ENCODE measurements around the gene ARHGAP26.

GRCh38 chr5:142883025-142883424 is 112.8 kb downstream of the ARHGAP26 start:
- TF ChIP-seq CTCF (IDR thresholded peaks at IDR 0.05 in 2 of 3, conservative IDR thresholded peaks at IDR 0.05 in 1 of 3; ENCODE audit: borderline replicate concordance in 1 of 3, insufficient read depth in 1 of 3, low read depth in 2 of 3, low read length in 2 of 3) = no peak
- TF ChIP-seq ZFX (IDR thresholded peaks at IDR 0.05) = no peak
- TF ChIP-seq ZNF274 (IDR thresholded peaks at IDR 0.05; ENCODE audit: low read depth, low read length) = no peak
- TF ChIP-seq REST (IDR thresholded peaks at IDR 0.05; ENCODE audit: low read depth) = no peak
- TF ChIP-seq CEBPB (IDR thresholded peaks at IDR 0.05; ENCODE audit: low read depth) = no peak
